ENCODE data around the gene MTERF4.

MTERF4 gene

GRCh38 chr2:241116606-241117560, 14.8 kb upstream of the MTERF4 start:
- TF ChIP-seq CTCF (conservative IDR thresholded peaks at IDR 0.05), result no peak
- no peak for TF ChIP-seq ZFX (IDR thresholded peaks at IDR 0.05)
- H3K27ac ChIP-seq, result no peak overlapping the region

- H3K27ac ChIP-seq, result no peak overlapping the region
- TF ChIP-seq ZFX (IDR thresholded peaks at IDR 0.05) (no peak), CTCF (conservative IDR thresholded peaks at IDR 0.05) (no peak)
These were observed 13.3 kb upstream of the MTERF4 start for GRCh38 chr2:241115361-241115760.

GRCh38 chr2:241114836-241115235, 12.7 kb upstream of the MTERF4 start:
- TF ChIP-seq CTCF (conservative IDR thresholded peaks at IDR 0.05), result no peak
- TF ChIP-seq ZFX (IDR thresholded peaks at IDR 0.05), result no peak
- H3K27ac ChIP-seq, result no peak overlapping the region

- TF ChIP-seq ZFX (IDR thresholded peaks at IDR 0.05), result no peak
- no peak for TF ChIP-seq CTCF (conservative IDR thresholded peaks at IDR 0.05)
- no peak overlapping the region for H3K27ac ChIP-seq
These were observed 10.5 kb upstream of the MTERF4 start for GRCh38 chr2:241112592-241112991.

GRCh38 chr2:241112046-241112445, 10.0 kb upstream of the MTERF4 start:
- no peak overlapping the region for H3K27ac ChIP-seq
- TF ChIP-seq CTCF (conservative IDR thresholded peaks at IDR 0.05) (no peak), ZFX (IDR thresholded peaks at IDR 0.05) (no peak)

GRCh38 chr2:241111440-241111805, 9.3 kb upstream of the MTERF4 start:
- no peak for TF ChIP-seq CTCF (conservative IDR thresholded peaks at IDR 0.05)
- TF ChIP-seq ZFX (IDR thresholded peaks at IDR 0.05), result no peak
- no peak overlapping the region for H3K27ac ChIP-seq

GRCh38 chr2:241110607-241111439, 8.7 kb upstream of the MTERF4 start:
- H3K27ac ChIP-seq, result no peak overlapping the region
- no peak for TF ChIP-seq ZFX (IDR thresholded peaks at IDR 0.05)
- TF ChIP-seq CTCF (conservative IDR thresholded peaks at IDR 0.05), result no peak

Data from C4-2B (cell line).